GM21360 (cell line): ENCODE results near the gene ZCCHC2.
A peak's percentile ranks its signal among the peaks of the same experiment; 100 is the strongest.

Experiments used
- ATAC-seq: cut with Tn5 transposase; IDR thresholded peaks from one replicate; pipeline ENCODE4 v1.9.1; 2021; ENCODE audit warnings: mild to moderate bottlenecking, moderate library complexity; ENCODE audit not compliant: unreplicated experiment

ZCCHC2 gene

GRCh38 chr18:62574776-62575175 lies 52.0 kb downstream of the ZCCHC2 start:
- ATAC-seq, result no peak

- ATAC-seq, result no peak
Observed at GRCh38 chr18:62576271-62576670, 53.4 kb downstream of the ZCCHC2 start.

DNA sequence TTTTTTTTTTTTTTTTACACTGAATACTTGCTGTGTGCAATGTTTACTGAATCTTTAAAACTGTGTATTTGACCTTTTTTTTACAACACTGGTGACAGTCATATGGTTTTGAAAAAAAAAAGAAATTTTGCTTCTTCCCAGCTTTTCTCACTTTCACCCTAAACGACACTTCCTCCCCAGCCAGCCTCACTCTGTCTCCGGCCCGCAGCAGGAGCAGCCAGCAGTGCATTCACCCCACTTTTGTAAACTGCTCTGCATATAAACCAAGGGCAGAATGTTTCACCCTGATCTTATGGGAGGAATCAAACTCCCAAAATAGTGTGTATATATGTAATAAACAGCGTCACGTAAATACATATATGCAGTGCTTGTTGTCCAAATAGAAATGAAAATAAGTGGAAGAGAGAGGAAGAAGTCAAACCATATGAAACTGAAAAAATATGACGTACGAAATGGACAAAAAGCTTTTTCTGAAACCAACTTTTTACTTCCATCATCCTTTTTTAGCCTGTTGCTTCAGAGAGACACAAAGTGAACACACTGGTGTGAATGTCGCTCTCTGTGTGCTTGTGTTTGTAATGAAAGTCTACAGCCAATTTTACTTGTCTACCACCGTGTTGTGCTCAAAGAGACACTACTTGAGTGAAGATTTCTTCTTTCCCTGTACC lies 54.2 kb downstream of the ZCCHC2 start:
- ATAC-seq, result peak; percentile 57

DNA sequence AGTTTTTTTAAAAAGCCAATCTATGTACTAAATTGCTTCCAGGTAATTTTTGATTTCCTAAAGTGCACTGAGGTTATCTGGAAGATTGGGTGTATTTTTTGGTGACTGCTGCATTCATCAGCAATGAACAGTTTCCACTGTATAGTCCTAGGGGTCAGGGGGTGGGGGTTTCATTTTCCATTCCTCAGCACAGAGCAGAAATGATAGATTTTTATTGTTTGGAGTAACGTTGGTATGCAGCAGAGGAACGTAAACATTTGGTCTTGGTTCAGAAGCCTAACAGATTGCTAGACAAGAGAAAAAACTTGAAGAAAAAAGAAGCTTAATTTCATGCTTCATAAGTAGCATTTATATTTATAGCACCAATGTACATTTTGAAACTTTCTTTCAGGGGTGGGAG lies 54.9 kb downstream of the ZCCHC2 start:
- ATAC-seq, result peak; percentile 31

DNA sequence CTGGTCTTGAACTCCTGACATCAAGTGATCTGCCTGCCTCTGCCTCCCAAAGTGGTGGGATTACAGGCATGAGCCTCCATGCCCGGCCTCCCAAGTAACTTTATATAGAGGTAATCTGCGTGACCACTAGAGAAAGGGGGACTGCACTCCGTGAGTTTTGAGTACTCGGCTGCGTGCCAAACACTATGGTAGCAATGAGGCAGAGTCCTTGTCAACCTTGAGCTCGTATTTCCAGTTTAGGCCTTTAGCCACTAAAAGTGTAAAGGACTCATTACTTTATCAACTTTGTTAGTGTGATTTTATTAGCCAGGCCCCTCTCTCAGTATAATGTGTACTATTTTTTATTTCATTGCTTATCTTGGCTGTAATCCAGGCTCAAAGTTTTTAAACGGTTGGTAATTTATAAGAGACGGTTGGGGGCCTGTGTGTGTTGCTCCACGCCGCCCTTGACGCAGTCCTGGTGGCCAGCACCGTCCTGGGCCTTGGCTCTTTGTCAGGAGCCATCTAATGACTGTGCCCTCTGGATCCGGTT lies 56.2 kb downstream of the ZCCHC2 start:
- no peak for ATAC-seq

DNA sequence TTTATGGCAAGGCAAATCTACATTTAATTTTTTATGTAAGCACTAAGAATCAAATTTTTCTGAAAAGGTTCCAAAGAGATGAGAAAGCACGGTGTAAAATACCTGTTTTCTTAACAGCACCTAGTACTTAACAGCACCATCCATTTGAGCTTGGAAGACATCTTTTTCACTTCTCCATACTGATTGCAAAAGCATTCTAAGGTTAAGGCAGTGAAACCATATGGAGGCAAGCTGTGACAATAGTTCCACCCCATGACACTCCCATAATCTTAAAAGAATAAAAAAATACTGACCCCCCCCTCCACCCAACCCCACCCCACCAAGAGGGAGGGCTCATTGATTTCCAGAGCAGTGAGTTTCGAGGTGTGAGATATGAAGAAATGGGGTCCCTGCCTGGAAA lies 60.6 kb downstream of the ZCCHC2 start:
- no peak for ATAC-seq

DNA sequence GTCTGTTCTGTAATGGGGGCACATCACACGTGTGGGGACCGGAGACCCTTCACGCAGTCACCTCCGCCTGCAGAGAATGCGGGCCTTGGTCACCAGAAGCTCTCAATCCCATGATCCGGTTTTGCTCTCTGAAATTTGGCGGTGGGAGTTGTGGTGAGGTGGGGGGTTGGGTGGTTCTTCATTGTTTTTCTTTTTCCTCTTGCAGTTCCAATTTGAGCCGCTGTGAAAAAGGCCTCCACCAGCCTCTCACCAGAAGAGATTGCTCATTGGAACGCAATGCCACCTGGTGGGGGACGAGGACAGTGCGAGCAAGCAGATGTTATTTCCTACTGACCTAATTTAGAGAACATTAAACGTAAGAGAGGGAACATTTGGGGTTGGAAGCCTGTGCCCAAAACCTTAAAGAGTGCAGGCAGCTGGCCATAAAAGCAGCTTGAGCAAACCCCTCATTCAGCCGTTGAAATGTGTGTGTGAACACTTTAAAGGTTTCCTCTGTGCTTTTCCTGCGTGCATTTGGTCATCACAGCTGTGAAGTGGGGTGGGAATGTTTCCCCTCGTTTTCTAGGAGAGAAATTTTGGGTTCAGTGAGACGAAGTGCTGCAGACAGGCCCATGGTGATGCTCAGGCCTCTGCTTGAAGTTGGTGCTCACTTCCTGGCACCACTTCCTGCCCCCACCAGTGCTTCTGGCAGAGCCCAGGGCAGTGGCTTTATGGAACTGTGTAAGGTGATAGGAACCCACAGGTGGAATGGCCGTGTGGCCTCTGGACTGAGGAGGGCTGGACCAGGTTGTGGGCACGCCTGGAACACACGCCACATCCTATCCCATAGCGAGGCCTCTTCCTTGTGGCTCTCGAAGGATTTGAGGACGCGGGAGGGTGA lies 61.7 kb downstream of the ZCCHC2 start:
- peak; percentile 82 for ATAC-seq

DNA sequence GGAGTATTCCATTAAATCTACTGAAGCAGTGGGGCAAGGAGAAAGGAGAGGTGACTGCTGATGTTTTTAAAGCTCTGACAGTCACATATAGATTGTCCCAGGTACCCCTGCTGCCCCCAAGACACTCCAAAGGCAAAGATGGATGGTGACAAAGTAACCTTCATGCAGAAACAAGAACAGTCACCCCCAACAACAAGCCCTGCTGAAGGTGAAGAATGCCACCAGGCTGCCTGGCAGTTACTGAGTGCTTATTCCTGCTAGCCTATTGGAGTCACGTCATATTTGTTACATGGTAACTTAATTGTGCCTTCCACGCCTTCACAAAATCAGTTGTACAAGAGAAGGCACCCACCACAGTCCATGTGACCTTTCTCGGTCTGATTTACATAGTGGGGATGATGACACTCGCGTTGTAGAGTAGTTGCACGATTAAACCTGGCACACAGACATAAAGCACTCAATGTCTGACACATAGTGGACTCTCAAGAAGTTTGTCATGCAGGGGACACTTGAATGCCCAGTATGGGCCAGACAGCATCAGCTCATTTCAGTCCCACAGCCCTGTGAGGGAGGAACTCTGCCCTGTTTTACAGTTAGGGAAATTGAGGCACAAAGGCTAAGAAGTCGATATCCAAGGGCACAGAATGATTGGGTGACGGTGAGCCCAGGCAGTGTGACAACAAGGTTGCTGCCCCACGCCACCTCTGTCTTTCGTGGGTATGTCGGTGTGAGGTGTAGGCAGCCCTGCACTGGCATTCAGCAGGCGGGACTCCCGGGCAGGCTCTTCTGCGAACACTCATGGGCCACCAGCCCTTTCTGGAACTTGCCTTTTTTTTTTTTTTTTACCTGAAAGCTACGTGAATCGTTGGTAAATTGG lies 62.7 kb downstream of the ZCCHC2 start:
- peak; percentile 8 for ATAC-seq

- ATAC-seq, result peak; percentile 74
Observed at GRCh38 chr18:62586151-62586774, 63.4 kb downstream of the ZCCHC2 start.

DNA sequence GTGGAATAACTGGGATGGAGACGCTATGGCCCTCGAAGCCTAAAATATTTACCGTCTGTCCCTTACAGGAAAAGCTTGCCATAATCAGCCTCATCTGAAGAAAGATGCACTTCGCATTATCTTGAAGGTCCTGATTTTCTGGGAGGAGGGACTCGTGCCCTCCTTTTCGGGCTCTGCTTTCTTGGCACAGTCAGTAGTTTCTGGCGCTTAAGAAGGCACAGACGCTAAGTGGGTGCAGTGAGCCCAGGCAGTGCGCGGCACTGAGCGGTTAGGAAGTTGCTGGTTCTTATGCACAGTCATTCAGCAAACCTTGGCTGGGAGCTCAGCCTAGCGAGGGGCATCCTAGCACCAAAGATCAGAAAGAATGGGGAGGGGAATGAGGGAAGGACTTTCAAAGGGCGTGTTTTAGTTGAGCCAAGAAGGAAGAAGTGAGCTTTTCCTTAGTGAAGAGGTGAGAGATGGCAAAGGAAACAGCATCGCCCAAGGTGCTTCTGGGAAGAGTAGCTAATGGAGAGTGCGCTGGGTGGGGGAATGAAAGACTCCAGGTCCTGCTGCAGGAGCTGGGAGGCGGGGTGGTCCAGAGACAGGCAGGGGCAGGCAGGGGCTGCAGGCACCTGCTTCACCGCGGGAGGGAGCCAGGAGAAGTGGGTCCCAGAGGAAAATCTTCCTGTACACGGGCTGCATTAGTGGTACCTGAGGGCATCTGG lies 64.1 kb downstream of the ZCCHC2 start:
- ATAC-seq, result no peak

DNA sequence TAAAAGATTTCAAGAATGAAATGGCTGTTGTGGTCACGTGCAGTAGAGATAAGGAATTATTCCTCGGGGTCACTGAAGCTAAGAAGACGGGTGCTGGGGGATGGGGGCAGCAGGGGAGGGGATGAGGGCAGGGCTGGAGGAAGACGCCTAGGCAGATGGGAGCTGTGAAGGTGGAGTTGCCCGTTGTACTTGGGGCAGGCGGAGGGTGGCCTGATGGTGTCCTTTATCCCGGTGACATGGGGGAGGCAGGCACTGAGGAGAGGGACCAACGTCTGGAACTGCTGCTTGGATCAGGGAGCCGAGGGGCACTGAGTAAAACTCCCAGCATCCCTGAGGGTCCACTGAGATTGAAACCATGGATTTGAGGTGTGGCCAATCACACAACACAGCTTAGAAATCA lies 64.9 kb downstream of the ZCCHC2 start:
- no peak for ATAC-seq

DNA sequence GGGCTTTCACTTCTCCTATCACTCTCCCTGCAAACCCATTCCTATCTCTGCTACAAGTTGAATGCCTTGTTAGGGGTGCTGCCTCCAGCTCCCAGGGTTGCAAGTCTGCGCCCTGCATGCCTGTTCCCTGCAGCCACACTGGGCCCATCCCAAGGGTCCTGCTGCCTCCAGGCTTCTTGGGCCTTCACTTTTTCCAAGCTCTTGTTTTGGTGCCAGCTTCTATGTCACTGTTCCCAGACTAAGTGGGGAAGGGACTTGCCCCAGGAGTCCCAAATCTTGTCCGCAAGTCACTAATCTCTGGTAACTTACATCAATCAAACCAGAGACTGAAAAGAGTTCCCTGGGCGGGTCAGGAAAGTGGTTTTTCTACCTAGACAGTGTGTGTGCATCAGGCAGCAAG lies 65.4 kb downstream of the ZCCHC2 start:
- no peak for ATAC-seq

- no peak for ATAC-seq
Observed at GRCh38 chr18:62590799-62591590, 68.2 kb downstream of the ZCCHC2 start.

DNA sequence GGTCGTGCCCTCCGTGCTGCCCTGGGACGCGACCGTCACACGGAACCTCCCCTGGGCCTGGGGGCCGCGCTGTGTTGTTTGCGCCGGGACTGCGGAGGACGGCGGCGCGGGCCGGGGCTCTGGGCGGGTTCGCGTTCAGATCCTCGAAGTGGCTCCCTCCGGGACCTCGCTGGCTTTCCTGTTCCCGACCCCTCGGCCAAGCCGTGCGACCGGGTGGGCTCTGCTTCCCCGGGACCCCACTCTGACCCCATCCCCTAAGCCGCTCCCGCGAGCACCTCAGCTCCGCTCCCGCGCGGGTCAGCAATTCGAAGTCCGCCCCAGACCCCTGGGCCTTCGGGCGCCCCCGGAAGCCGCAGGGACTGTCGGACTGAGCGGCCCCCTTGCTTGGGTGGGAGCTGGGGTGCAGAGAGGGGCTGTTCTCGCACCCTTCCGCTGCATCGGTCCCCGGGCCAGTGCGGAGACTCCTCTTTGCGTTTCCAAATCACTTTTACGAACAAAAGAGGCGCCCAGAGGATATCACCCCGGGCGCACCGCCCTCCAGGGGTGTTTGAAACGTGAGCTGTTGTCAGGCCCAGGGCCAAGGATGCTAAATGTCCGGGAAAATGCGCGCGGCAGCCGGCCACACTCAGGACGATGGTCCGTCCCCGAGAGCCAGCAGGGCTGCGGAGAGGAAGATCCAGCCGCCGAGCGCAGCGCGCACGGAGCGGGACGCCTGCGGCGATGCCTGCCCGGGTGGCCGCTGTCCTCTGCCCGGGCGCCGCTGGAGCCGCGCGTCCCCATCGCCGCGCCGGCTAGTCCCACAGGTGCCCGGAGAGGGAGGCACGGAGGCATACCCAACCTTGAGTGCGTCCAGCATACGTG lies 73.5 kb downstream of the ZCCHC2 start:
- no peak for ATAC-seq

- ATAC-seq, result no peak
Observed at GRCh38 chr18:62601871-62602270, 79.0 kb downstream of the ZCCHC2 start.

DNA sequence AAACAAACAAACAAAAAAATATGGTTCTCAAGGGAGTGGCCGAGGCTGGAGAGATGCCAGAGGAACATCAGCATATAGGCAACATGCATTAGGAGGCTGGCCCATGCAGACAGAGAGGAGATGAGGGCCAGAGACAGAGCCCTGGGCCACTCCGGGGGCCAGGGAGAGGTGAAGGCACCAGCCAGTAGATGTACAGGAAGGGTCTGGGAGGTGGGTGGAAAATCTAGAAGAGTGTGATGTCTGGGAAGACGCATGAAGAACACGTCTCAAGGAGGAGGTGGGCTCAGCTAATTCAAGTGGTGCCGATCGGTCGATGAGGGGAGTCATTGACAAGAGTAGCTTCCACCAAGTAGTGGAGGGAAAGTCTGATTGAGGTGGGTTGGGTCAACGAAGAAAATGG lies 79.9 kb downstream of the ZCCHC2 start:
- no peak for ATAC-seq

DNA sequence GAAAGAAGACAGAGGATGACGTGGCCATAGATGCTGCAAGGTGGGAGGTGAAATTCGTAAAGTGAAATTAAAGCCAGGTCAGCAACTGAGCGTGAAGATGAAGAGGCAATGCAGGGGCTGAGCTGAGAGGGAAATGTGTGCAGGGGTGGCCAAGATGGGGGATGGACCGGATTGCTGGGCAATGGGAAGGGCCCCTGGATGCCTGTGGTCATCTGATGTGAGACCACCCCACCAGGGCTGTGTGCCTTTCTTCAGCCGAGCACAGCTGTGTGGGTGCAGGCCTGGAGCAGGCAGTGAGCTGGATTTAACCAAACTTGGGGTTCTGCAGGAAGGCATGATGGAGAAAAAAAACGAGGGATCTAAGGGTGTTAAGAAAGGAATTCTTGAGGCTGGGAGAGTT lies 80.4 kb downstream of the ZCCHC2 start:
- ATAC-seq, result no peak

- ATAC-seq, result no peak
Observed at GRCh38 chr18:62603979-62604378, 81.2 kb downstream of the ZCCHC2 start.
